HG03439 (cell line): Measurements from ENCODE around the gene CCDC102B.
"Not testable (repeated sequence)": the region's sequence is repeated elsewhere in the genome, so short reads cannot be mapped to it uniquely, and the experiment has no call there.

Source experiments
- ATAC-seq: cut with Tn5 transposase; IDR thresholded peaks from one replicate; pipeline ENCODE4 v1.9.1; 2021; ENCODE audit warnings: mild to moderate bottlenecking, moderate library complexity; ENCODE audit not compliant: unreplicated experiment

CCDC102B gene

DNA sequence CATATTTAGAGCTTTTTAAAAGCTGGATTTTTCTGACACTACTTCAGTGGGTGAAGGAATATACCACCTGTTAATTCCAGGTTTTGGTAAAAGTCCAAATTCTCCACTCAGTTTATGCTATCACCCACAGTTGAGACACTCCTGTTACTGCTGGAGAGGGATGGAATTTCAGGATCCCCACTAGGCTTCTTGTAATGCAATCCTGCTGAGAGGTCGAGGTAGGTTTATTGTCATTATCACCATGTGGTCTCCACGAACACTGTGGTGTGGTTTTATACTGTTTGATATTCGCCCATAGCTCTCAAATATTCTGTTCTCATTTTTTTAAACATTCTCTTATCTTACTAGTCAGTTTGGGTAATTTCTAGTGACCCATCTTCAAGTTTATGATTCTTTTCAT lies 167.9 kb downstream of the CCDC102B start:
- no peak for ATAC-seq

DNA sequence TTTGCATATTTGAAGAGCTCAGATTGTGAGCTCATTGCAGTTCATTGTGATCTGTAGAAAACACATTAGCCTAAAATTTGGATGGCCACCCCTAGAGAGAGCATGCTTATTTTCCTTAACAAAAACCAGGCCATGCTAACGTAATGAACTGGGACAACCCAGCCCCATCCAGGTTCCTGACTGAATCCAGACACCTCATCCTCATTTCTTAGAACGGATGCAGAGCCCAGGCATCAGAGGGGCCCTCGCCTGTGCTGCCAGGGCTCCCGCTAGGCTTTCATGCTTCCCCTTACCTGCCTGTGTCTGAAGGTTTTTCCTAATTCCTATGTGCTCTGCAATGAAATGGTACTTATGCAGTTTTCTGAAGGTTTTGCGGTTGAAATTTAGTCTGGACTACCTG lies 171.1 kb downstream of the CCDC102B start:
- ATAC-seq, result no peak

DNA sequence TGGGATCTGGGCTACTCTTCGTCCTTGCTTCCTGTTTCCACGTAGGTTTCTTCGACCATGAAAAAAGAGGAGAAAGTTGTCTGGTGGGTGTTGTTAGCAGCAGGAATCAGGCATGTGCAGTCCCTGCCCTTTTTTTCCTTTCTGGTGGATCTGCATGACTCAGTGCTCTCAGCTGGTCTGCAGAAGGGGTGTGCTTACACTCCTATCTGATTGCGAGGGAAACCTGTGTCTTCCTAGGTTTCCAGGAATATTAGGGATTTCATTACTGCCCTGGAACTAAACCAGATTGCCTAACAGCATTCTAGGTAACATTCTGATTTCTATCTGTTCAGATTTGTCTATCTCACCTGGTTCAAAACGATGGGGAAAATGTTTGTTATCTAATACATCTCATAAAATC lies 174.3 kb downstream of the CCDC102B start:
- ATAC-seq, result no peak

DNA sequence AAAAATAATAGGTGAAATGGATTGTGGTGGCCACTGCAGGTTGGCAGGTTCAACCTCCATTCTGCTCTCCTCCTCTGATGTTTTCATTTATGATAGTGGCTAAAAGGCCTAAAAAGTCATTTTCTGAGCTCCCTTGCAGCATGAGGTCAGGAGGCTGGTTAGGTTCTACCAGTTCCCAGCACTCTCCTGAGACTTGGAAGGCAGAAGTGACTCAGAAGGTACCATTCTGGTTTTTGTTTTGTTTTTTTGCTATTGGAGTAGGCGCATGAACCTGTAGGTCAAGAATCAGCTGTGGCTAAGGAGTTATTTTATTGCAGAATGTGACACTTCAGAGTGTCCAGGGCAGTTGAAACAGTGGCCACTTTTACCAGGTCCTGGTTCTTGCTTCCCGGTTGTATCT lies 181.9 kb downstream of the CCDC102B start:
- ATAC-seq, result no peak

DNA sequence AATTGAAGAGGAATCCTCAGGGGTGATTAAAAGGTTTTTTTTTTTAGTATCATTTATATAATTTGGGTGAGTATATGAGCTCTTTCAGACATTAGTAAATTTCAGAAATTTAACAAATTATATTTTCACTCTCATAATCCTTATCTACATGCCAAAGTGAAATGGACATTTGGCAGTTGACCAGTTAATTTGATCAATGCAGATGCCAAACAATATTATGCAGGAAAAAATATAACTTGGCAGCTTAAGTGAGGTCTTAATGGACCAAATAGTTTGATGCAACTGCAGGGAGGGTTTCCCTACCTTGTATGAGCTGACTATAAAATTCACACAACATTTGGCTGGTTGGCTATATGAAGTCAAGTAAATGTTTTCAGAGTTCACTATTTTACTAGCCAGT lies 185.2 kb downstream of the CCDC102B start:
- no peak for ATAC-seq

DNA sequence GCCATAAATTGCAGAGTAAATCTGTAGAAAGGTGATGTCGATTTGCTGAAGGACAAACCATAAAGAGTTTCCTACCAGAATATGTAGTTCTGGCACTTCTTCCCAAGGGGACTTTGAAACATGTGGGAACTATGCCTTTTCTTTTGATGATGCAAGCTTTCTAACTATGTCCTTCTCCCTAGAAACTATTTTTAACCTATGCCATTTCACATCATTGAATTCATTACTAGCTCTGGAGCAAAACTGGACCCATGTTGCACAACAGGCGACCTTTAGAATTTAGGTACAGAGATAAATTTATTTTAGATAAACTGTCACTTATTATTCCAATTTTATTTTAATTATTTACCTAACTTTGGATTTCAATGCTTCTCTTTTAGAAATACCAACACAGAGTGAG lies 186.5 kb downstream of the CCDC102B start:
- no peak for ATAC-seq

DNA sequence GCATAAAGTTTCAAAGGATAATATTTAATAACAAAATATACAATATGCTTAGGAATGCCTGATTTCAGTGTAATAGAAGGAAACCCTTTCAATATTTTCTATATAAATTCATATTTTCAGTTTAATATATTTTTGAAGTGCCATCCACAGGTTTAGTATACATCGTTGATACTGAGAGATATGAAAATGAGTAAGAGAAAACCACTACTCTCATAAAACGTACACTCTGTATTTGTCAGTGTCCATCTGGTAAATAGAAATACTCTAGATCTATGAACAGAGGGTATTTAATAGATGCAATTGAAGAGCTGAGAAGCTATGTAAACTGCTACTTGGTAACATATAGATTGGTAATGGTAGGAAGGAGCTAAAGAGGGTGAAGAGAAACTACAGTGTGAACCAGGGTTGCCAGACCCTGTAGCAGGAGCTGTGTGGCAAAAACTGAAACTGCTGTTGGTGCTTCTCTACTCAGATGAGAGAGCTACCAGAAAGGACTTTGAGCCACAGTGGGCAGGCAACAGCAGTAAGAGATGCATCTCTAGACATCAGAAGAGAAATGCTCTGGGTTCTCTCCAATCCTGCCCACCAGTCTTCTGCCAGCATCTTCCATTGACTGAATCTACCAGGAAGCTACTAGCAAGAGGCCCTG lies 187.4 kb downstream of the CCDC102B start:
- peak; percentile 98 for ATAC-seq

DNA sequence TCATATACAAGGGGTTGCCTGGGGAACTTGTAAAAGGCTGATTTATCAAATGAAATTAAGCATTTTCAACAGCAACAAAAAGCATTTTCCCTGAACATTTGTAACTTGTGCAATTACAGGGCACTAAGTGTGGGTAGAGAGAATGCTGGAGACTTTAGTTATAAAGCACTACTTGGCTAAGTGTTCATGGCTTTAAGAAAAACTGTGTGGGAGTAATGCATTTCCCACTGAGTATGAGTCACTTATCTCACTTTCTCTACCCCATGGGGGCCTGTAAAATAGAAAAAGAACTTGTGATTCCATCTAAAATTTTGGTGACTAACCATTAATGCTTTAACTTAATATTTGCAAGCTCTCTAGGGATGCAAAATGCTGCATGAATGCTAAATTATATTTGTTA lies 193.4 kb downstream of the CCDC102B start:
- peak; percentile 50 for ATAC-seq

DNA sequence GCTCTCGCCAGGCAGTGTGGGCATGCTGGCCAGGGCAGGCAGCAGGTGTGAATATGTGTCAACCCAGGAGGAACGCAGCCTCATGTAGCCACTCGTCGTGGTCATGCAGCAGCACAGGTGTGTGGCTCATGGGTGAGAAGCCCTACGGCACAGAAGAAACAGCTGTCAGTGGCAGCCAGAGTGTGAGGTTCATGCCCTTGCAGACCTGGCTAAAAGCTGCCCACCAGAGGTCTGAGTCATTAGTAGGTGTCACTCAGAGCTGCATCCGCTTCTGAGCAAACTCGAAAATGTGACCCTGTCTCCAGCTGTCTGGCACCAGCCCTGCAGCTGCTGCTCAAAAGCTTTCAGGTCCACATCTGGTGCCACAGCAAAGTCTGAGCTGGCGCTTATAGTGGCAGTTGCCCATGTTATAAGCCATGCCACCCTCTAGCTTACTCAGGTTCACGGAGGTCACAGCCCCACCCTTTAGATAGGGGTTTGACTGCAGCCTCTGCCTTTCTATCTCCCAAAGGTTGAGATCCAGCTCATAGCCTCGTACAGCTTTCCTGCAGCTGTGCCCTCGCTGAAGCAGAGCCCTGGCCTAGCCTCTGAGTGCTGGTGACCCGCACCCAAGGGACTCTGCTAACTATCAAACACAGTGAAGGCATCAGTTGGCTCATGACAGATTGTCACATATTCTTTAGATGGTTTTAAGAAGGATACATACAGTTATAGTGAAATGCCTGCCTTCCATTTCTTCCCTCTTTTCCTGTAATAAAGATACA lies 195.0 kb downstream of the CCDC102B start:
- ATAC-seq, result peak; percentile 97

DNA sequence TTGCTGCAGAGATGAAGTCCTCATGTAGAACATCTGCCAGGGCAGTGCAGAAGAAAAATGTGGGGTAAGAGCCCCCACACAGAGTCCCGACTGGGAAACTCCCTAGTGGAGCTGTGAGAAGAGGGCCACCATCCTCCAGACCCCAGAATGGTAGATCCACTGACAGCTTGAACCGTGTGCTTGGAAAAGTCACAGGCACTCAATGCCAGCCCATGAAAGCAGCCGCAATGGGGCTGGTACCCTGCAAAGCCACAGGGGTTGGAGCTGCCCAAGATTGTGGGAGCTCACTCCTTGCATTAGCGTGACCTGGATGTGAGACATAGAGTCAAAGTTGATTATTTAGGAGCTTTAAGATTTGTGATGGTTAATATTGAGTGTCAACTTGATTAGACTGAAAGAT lies 197.8 kb downstream of the CCDC102B start:
- no peak for ATAC-seq

DNA sequence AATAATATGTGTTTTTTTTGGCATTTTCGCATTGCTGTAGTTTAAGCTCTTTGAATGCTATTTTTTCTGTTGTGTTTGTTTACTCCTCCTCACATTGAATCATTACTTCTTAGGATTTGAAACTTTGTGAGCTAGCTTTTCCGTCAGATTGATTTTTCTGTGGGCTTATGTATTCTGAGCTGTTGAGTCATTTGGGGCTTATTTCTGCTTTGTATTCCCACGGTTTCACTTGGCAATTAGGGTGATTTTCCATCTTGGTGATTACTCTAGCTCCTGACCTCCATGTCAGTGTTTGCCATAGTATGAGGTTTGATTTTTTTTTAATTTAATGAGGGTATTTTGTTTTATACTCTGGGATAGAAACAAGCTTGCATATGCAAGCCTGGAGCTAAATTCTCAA lies 200.0 kb downstream of the CCDC102B start:
- no peak for ATAC-seq

DNA sequence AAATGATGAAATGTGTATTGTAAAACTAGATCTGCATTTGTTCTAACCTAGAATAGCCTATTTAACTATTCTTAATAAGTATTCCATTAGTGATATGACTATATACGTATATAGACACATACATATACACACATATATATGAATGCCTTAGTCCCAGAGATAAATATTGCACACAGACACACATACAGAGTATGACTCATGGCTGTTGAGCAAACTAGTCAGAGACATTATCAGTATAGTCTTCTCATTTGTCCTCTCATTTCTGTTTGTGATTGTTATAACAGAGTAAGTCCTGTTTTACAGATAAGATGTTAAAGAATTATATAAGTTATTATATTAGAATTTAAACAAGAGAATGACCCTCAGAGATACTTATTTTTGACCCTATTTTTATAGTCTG lies 202.5 kb downstream of the CCDC102B start:
- ATAC-seq, result no peak

DNA sequence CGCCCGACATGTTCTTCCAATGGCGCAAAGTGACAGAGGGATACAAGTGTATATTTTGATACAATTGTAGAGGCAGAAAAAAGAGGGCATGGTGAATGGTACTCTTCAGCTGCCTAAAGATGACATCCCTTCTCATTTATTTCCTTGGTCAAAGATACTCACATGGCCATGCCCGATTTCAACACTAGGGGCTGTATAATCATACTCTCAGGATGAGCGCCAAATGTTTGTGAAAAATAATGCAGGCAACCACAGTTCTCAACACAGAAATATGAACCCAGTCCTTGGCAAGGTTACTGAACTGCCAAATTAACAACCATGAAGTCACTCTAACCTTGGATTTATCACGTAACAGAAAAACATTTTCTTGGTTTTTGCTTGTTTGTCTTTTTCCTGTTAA lies 204.4 kb downstream of the CCDC102B start:
- no peak for ATAC-seq

DNA sequence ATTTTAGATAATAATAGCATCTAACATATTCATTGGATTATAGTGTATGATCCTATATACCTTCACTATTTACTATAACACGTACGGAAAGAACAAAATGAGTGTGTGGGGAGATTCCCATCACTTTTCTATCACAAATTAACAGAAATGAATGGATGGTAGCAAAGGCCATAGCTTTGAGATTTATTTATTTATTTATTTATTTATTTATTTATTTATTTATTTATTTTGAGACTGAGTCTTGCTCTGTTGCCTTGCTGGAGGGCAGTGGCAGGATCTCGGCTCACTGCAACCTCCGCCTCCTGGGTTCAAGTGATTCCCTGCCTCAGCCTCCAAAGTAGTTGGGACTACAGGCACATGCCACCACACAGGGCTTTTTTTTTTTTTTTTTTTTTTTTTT lies 208.3 kb downstream of the CCDC102B start:
- not testable (repeated sequence) for ATAC-seq

DNA sequence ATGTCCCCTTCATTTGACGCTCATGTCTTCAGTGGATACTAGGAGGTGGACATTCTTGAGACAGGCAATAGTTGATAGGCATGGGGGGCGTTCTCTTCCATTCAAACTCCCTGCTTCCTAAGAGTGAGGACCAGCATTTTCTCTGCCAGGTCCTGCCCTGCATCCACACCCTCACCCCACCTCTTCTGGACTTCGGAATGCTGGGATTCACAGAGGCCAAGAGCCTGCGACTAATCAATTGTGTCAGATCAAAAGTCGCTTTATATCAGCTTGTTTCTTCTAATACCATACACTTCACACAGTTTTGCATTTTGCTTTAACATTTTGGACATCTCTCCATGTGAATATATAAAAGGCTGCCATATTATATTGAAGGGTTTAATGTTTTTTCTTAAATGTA lies 210.7 kb downstream of the CCDC102B start:
- ATAC-seq, result no peak

DNA sequence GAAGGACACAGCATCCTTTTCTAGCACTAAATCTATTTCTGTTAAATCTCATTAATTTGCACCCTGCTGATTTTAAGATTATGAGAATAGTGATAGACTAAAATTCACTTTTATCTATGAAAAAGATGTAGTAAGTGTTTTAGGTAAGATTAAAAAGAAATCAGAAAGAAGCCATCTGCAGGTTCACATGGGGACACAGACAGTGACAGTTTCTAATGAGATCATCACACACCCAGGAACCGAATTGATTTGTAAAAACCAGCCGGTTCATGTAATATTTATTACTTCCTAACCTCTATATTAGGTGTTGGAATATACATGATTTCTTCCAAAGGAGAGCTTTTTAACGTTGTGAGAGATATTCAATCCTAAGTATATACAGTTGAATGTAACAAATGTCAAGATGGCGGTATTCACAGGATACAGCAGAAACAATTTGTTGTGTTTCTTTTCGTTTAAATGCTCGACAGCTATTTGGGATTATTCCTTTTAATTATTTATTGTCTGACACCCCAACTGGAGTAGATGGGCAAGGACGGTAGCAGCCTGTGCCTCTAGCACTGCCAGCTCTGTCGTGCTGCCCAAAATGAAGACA lies 223.4 kb downstream of the CCDC102B start:
- ATAC-seq, result no peak

DNA sequence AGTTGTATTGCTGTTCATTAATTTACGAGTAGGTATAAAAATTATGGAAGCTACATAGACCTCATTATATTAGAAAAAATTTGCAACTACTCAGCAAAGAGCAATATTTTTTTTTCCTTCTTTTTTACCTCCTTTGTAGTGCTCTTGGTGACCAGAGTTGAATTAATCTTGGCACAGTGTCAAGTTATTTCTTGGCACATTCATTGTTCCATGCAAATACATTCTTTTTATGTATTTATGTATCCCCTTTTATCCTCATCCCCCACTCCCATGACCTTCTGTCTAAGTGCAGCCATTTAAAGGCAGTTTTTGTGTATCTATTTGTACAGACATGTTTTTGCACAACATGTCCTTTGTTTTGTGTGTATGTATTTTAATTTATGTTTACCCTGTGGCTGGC lies 224.5 kb downstream of the CCDC102B start:
- no peak for ATAC-seq

DNA sequence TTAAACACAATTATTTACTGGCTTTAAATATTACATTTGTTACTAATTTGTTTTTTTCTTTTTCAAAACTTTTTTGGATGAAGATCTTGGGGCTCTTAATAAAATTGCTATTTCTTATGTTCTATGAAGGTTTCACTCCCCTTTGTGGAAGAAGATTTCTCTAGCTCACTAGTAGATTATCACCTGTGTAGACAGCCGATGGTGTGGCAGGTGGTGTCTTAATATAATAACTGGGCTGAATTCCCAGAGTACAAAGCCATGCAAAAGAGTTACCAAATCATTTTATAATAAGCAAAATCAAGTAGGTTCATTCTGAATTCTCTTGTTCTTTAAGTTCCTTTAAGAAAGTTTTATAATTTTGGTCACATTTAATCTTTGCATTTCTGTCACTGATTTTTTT lies 233.7 kb downstream of the CCDC102B start:
- no peak for ATAC-seq

DNA sequence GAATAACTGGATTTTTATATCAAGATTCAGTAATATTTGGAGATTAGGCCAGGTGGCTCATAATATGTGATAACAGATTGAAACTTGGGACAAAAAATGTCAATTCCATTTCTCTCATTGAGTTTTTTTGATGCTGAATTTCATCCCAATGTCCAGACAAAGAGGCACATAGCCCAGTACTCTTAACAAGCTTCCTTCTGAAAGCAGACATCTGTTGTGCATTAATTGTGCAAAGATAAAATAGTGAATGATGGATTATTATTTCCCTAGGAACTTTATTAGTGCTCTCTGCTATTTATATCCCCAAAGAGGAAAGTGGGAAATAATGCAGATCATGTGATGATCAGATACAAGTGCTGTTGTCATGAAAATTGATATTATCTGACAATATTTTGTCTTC lies 234.1 kb downstream of the CCDC102B start:
- ATAC-seq, result no peak

DNA sequence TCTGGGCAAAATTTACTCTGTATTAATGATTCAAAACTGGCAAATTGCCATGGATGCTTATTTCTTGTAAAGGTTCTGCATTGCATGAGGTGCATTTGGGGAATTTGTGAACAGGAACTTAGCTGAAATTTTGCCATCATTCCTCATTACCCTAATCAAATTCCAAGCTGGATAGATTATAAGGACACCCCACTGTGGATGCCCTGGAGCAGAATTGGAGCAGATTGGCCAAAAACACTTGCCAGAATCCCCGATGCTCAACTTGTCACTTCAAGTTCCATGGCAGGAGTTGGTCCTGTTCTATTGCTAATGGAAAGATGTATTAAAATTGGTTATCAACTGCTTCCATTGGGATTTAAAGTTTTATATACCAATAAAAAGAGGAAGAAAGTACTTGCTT lies 237.9 kb downstream of the CCDC102B start:
- ATAC-seq, result no peak

DNA sequence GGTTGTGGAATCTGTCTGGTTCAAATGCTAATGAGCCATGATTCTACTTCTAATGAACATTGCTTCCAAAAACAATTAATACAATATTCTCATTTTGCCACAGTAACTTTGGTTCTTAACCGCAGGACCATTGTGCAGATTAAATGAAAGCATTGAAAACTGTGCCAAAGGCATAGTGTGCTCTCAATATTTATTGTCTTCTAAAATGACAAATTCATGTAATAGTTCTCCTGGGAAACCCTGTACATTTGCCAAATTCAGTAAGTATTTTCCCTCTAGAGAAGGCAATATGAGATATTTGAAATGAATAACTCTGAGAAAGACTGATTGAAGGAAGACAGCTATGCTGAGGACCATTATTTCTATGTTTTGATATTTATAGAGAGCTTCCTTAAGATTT lies 246.3 kb downstream of the CCDC102B start:
- ATAC-seq, result no peak

DNA sequence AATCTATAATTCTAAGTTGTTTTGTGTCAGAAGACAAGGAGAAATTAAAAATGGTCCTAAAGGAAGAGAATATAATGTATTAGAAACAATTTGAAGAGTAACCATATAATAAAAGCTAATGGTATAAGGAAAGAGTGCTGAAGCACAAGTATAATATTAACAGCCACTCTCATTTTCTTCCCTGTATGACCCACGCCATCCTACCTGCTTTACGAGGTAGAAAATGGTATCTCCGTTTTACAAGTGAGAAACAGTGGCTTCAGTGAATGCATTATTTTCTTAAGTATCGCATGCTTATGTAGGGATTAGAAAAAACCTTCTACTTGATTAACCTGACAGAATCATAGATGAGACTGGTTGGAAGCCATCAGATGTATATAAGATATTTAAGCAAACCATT lies 266.2 kb downstream of the CCDC102B start:
- ATAC-seq, result no peak
